ENCODE data around the gene DLGAP4. TPM values are rescaled to one million over a fixed set of nuclear protein-coding genes. Genes with fewer than 3 reads are reported as not detected.

The DLGAP4 gene
- total RNA-seq, 1 experiment from 2014 or later = 17.2 TPM

GRCh38 chr20:36532822-36533221, 226.7 kb downstream of the DLGAP4 start:
- DNase-seq (ENCODE audit: low read depth) = no peak

- DNase-seq (ENCODE audit: low read depth) = no peak
Observed at GRCh38 chr20:36538026-36538722, 232.0 kb downstream of the DLGAP4 start.

- no peak for DNase-seq (ENCODE audit: low read depth)
Observed at GRCh38 chr20:36540551-36541211, 234.5 kb downstream of the DLGAP4 start.

- DNase-seq (ENCODE audit: low read depth) = peak; percentile 69
Observed at GRCh38 chr20:36541227-36541767, 235.2 kb downstream of the DLGAP4 start, which contains the start of gene MYL9. Gene MYL9 (plus strand): TSS chr20:36541519. CDS start chr20:36544885, 3,366 bp downstream.

DNA sequence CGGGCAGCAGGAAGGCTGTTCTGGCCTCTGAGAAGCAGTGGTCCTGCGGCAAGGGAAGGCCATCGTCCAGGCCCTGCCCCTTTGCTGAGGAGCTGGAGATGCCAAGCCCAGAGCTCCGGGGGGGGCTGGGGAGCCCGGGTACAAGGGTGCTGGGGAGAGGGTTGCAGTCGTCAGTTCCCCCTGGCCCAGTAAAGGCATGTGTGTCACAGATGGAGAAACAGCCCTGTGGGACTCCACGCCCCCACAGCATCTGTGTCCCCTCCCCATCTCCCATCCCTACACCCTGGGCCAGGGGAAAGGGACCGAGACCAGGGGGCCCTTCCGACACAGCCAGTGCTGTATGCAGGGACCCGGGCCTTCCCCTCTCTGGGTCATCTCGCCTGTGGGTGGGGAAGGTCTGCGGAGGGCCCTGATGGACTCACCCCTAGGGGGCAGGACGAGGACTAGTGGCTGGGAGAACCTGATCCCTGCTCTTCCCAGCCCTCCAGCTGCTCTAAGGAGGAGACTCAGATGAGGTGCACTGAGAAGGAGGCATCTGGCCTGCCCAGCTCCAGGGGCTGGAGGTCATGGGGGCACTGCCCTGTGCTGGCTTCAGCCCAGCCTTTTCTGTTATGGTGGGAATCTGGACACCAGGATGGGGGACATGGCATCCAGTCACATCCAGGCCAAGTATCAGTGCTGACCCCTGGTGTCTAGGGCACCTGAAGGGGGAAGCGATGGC, 235.8 kb downstream of the DLGAP4 start:
- DNase-seq (ENCODE audit: low read depth) = peak; percentile 59

- DNase-seq (ENCODE audit: low read depth) = no peak
Observed at GRCh38 chr20:36542516-36543183, 236.5 kb downstream of the DLGAP4 start.

- DNase-seq (ENCODE audit: low read depth) = peak; percentile 68
Observed at GRCh38 chr20:36543184-36544133, 237.3 kb downstream of the DLGAP4 start.

DNA sequence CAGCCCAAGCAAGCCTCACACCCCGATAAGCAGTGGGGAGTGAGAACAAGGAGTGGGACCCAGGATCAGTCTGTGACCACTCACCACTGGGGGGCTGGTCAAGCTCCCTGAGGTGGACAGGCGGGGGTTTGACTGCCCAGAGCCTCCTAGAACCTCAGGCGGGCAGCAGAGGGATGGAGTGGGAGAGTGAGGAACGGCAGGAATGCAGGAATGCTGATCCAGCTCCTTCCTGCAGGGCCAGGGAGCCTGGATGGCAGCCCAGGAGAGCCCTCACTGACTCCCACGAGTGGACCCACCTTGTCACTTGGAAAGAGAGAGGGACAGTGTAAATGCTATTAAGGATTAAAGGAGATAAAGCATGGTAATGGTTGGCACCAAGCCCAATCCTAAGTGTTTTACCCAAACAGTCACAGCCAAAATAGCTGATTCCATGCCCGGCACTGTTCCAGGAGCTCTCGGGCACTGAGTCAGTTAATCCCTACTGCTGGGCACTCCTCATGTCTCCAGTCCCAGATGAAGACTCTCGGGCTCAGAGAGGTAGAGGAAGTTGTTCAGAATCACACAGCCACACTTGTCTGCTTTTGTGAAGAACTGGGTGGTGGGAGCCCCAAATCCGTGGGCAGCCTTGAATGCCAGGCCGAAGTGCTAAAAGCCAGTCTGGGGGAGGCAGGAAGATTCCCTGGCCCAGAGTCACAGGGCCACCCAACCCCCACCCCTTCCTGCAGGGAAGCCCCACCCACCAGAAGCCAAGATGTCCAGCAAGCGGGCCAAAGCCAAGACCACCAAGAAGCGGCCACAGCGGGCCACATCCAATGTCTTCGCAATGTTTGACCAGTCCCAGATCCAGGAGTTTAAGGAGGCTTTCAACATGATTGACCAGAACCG, 238.2 kb downstream of the DLGAP4 start:
- DNase-seq (ENCODE audit: low read depth) = peak; percentile 75

DNA sequence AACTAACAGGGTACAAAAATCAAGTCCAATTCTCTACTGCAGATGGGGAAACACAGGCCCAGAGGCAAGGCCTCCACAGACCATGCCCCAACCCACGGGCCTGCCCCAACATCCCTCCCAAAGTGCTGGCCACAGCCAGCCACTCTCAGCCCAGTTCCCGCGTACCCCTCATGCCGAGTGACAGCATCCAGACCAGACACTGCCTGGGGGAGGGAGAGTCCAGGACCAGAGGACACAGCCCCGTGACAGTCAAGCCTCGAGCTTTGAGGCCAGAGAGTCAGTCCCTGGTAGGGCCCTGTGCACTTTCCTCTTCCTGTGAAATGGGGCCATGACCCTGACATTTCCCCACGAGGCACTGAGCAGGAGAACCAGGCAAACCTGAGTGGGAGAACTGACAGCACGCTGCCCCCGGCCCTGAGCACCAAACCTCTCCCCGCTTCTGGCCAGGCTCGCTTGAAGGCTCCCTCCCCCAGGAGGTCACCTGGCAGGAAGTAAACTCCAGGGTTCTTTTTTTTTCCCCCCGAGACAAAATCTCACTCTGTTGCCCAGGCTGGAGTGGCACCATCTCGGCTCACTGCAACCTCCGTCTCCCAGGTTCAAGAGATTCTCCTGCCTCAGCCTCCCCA, 240.1 kb downstream of the DLGAP4 start:
- DNase-seq (ENCODE audit: low read depth) = no peak

DNA sequence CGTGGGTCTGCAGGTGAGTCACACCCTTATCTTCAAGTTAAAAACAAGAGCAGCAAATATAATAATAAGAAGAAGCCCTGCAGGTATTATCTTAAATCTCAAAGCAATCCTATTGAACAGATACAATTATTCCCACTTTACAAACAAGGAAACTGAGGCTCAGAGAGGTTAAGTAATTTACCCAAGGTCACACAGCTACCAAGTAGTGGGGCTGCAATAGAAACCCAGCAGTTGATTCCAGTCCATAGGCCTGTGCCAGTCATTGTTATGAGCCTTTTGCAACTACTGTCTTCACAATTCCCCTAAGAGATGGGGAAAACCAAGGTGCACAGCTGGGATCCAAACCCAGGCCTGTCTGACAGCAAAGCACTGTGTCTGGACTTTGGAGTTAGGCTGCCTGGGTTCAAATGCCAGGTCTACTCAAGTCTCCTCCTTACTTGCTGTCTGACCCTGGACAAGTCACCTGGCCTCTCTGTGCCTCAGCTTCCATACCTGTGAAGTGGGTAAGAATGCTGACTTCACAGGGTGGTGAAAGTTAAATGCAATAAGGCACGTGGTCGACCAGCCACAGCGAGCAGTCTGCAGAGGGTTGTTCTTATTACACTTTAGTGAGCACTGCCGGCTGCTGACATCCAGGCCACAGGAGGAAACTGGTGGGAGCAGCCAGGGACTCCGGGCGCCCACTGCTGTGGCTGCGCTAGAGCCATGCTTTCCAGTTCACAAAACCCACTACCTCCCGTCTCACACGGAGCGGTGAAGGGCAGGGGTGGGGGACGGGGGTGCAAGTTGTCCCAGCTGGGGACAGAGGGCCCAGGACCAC, 241.3 kb downstream of the DLGAP4 start:
- no peak for DNase-seq (ENCODE audit: low read depth)

DNA sequence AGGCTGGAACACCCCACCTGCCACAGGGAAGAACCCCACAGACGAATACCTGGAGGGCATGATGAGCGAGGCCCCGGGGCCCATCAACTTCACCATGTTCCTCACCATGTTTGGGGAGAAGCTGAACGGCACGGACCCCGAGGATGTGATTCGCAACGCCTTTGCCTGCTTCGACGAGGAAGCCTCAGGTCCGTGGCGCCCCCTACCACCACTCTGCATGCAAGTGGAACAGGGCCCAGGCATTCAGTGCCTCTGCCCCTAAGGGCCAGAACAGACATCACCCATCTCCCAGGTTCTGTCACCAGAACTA, 241.8 kb downstream of the DLGAP4 start:
- no peak for DNase-seq (ENCODE audit: low read depth)

DNA sequence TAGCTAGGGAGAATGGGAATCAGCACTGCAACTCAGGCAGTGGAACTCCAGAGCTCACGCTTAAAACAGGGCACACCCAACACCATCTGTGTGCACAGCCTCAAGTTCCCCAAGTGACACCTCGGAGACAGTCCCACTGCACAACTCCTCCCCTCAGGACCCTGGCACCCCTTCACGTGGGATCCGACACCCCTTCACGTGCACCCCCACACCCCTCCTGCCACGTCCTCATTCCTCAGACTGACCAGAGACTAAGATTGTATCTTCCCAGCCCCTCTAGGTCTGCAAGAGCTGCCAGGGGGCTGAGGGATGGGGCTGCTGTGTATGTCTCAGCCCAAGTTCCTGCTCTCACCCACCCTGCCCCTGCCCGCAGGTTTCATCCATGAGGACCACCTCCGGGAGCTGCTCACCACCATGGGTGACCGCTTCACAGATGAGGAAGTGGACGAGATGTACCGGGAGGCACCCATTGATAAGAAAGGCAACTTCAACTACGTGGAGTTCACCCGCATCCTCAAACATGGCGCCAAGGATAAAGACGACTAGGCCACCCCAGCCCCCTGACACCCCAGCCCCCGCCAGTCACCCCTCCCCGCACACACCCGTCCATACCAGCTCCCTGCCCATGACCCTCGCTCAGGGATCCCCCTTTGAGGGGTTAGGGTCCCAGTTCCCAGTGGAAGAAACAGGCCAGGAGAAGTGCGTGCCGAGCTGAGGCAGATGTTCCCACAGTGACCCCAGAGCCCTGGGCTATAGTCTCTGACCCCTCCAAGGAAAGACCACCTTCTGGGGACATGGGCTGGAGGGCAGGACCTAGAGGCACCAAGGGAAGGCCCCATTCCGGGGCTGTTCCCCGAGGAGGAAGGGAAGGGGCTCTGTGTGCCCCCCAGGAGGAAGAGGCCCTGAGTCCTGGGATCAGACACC, 242.8 kb downstream of the DLGAP4 start:
- no peak for DNase-seq (ENCODE audit: low read depth)

GRCh38 chr20:36549628-36549941, 243.4 kb downstream of the DLGAP4 start:
- DNase-seq (ENCODE audit: low read depth) = no peak

DNA sequence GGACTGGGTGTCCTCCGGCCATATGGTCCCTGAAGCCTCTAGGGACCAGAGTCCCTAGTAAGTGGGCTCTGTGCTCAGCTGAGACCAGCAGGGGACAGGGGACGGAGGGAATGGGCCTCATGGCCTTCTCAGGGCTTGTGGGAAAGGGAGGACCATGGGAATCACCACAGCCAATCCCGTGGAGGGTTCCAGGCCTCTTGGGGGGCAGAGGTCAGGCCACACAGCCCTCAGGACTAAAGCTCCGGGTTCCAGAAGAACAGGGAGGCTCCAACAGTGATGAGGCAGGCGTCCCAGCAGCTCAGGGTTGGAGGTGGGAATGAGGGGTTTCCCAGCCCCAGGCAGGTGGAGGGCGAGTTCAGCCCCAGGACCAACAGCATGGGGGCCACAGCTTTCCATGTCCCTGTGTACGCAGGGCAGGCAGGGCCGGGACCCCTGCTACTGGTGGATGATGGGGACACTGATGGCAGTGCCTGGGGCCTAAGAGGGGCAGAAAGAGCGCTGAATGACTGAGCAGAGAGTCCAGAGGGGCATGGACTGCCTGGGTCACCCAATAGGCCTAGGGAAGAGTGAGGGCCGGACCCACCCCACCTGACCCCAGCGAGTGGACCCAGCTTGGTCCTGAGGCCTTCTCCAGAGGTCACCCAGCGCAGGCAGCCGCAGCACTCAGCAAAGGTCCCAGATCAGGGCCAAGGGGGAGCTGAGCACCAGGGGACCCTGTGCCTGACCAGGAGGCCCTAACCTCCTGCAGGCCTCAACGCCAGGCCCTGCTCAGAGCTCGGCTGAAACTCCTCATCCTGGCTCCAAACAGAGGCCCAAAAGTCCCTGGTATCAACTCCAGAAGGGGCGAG, 244.0 kb downstream of the DLGAP4 start:
- no peak for DNase-seq (ENCODE audit: low read depth)

DNA sequence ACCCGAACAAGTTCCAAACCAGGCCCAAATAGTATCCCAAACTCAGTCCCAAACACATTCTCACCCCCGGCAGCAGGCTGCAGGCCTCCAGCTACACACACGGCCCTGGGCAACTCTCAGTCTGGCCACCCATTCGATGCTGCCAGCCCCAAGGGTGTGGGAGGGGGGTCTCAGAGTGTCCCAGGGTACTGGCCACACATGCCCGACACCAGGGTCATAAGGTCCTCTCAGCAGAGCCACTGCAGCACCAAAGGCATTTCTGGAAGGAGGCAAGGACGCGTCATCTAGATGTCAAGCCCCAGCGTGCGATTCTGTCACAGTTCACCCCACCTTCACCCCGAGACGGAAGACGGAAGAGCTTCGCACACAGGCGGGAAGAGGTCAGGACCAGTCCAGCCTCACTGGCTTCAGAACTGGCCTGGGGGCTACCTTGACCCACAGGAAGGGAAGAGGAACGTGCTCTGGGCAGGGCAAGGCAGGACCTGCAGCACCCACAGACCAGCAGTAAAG, 244.7 kb downstream of the DLGAP4 start:
- DNase-seq (ENCODE audit: low read depth) = no peak

- no peak for DNase-seq (ENCODE audit: low read depth)
Observed at GRCh38 chr20:36555248-36555647, 249.1 kb downstream of the DLGAP4 start.
